KMS-11 (cell line): Measurements from ENCODE around the gene IL11.

Experiments
- H2AFZ ChIP-seq: fragments of 200-600 bp; sonication (generic); 2 replicates; pipeline ENCODE4 v1.6.1; 2016; ENCODE audit warnings: antibody characterized with exemption, mixed run types, low read depth
- H3K27ac ChIP-seq: fragments of 200-600 bp; sonication (generic); 2 replicates; pipeline ENCODE4 v1.6.1; 2016; ENCODE audit warnings: mild to moderate bottlenecking, mixed run types
- H3K27me3 ChIP-seq: fragments of 200-600 bp; sonication (generic); 2 replicates; pipeline ENCODE4 v1.6.1; 2017; ENCODE audit warnings: mild to moderate bottlenecking, low read depth, mixed run types, moderate library complexity; ENCODE audit not compliant: insufficient read depth
- H3K36me3 ChIP-seq: fragments of 200-600 bp; sonication (generic); 2 replicates; pipeline ENCODE4 v1.6.1; 2017; ENCODE audit warnings: mild to moderate bottlenecking, mixed run types; ENCODE audit not compliant: insufficient read depth
- H3K4me1 ChIP-seq: fragments of 200-600 bp; sonication (generic); 2 replicates; pipeline ENCODE4 v1.6.1; 2016; ENCODE audit warnings: mild to moderate bottlenecking, low read depth, mixed run types; ENCODE audit not compliant: poor library complexity, severe bottlenecking
- H3K4me2 ChIP-seq: fragments of 200-600 bp; sonication (generic); 2 replicates; pipeline ENCODE4 v1.7.0; 2016; ENCODE audit warnings: mild to moderate bottlenecking, mixed run types
- H3K4me3 ChIP-seq: fragments of 200-600 bp; sonication (generic); IDR thresholded peaks from 2 replicates; pipeline ENCODE4 v1.6.1; 2017; ENCODE audit warnings: low read depth, low read length, mixed read lengths; ENCODE audit not compliant: insufficient read depth
- H3K79me2 ChIP-seq: fragments of 200-600 bp; sonication (generic); 2 replicates; pipeline ENCODE4 v1.6.1; 2016; ENCODE audit warnings: low read depth, mixed run types; ENCODE audit not compliant: insufficient read depth
- H3K9ac ChIP-seq: fragments of 200-600 bp; sonication (generic); 2 replicates; pipeline ENCODE4 v1.6.1; 2016; ENCODE audit warnings: mild to moderate bottlenecking, mixed run types
- H4K20me1 ChIP-seq: fragments of 200-600 bp; sonication (generic); 2 replicates; pipeline ENCODE4 v1.6.1; 2016; ENCODE audit warnings: mild to moderate bottlenecking, mixed run types; ENCODE audit not compliant: insufficient read depth
- TF ChIP-seq, protein P1 (sequence below): fragments of 200-600 bp; sonication (generic); conservative IDR thresholded peaks from 2 replicates; pipeline ENCODE4 v1.6.1; 2017; ENCODE audit warnings: low read depth, mild to moderate bottlenecking, antibody characterized with exemption, low read length, moderate library complexity, mixed read lengths

IL11 gene

DNA sequence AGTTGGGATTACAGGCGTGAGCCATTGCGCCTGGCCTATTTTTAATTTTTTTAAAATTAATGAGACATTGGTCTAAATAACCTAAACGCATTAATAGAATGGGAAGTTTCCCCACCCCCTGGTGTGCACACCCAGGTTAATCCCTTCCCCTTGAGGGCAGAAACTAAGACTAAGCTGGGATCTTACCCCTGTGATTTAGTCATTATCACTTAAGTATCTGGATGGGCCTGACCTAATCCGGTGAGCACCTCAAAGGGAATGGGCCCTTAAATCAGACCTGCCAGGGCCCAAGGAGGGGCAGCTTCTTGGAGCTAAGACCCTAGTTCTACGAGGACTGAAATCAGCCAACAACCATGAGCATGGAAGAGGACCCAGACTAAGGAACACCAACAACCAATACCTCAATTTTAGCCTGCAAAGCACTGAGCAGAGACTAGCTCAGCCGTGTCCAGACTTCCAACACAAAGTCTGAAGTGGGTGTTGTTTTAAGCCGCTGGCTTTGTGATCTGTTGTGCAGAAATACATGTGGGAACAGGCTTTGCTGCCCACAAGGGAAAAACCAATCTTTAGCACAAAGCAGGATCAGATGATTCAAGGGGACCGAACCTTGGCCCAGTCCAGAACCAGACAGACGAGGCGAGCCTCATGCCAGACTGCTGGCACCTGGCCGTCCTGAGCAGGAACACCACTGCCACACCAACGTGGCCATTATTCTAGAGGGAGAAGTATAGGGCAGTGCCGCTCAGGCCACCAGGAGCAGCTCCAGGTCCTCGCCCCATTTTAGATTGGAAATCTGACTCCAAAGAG lies 30.2 kb upstream of the IL11 start:
- Histone ChIP-seq H3K36me3 (peaks cover 19% of the 10 kb centered on the region; the same call in 1 of the 2 replicates), H3K27ac (no peak overlapping the region)

DNA sequence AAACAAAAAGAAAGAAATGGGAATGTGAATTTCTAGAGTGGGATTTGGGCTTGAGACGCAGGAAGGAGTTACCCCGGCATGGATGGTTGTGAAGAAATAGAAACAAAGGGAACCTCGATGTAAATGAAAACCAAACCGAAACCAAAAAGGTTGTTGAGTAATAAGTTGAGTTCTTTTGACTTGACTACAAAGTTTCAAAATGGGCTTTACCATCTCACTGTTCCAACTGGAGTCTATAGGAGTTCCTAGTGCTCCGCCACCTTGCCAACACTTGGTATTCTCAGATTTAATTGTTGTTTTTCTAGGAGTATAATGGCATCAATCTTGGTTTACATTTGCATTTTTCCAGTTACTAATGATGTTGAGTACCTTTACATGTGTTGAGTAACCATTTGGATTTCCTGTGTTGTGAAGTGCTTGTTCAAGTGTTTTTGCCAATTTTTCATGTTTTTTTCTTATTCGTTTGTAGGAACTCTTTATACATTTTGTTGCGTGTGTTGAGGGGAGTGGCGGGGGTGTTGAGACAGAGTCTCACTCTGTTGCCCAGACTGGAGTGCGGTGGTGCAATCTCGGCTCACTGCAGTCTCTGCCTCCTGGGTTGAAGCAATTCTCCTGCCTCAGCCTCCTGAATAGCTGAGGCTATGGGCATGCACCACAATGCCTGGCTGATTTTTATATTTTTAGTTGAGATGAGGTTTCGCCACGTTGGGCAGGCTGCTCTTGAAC lies 28.1 kb upstream of the IL11 start:
- Histone ChIP-seq H3K9ac (no peak overlapping the region), H3K27me3 (no peaks in the 10 kb centered on the region), H3K27ac (no peak overlapping the region), H2AFZ (no peak overlapping the region), H4K20me1 (peaks cover 10% of the 10 kb centered on the region; the same call in 1 of the 2 replicates), H3K4me3 (no peak overlapping the region), H3K4me2 (no peak overlapping the region), H3K4me1 (no peaks in the 10 kb centered on the region), H3K79me2 (peaks cover 7% of the 10 kb centered on the region), H3K36me3 (peaks cover 9% of the 10 kb centered on the region; the same call in 1 of the 2 replicates)
- TF ChIP-seq, protein P1, sequence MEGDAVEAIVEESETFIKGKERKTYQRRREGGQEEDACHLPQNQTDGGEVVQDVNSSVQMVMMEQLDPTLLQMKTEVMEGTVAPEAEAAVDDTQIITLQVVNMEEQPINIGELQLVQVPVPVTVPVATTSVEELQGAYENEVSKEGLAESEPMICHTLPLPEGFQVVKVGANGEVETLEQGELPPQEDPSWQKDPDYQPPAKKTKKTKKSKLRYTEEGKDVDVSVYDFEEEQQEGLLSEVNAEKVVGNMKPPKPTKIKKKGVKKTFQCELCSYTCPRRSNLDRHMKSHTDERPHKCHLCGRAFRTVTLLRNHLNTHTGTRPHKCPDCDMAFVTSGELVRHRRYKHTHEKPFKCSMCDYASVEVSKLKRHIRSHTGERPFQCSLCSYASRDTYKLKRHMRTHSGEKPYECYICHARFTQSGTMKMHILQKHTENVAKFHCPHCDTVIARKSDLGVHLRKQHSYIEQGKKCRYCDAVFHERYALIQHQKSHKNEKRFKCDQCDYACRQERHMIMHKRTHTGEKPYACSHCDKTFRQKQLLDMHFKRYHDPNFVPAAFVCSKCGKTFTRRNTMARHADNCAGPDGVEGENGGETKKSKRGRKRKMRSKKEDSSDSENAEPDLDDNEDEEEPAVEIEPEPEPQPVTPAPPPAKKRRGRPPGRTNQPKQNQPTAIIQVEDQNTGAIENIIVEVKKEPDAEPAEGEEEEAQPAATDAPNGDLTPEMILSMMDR: no peak

More for the DNA sequence above, 30.2 kb upstream of the IL11 start:
- Histone ChIP-seq H3K9ac (no peak overlapping the region), H3K4me2 (no peak overlapping the region), H3K4me1 (peaks cover 4% of the 10 kb centered on the region), H3K4me3 (no peak overlapping the region), H2AFZ (no peak overlapping the region), H3K79me2 (peaks cover 27% of the 10 kb centered on the region), H3K27me3 (no peaks in the 10 kb centered on the region), H4K20me1 (peaks cover 10% of the 10 kb centered on the region; the same call in 1 of the 2 replicates)
- TF ChIP-seq, protein P1: no peak

DNA sequence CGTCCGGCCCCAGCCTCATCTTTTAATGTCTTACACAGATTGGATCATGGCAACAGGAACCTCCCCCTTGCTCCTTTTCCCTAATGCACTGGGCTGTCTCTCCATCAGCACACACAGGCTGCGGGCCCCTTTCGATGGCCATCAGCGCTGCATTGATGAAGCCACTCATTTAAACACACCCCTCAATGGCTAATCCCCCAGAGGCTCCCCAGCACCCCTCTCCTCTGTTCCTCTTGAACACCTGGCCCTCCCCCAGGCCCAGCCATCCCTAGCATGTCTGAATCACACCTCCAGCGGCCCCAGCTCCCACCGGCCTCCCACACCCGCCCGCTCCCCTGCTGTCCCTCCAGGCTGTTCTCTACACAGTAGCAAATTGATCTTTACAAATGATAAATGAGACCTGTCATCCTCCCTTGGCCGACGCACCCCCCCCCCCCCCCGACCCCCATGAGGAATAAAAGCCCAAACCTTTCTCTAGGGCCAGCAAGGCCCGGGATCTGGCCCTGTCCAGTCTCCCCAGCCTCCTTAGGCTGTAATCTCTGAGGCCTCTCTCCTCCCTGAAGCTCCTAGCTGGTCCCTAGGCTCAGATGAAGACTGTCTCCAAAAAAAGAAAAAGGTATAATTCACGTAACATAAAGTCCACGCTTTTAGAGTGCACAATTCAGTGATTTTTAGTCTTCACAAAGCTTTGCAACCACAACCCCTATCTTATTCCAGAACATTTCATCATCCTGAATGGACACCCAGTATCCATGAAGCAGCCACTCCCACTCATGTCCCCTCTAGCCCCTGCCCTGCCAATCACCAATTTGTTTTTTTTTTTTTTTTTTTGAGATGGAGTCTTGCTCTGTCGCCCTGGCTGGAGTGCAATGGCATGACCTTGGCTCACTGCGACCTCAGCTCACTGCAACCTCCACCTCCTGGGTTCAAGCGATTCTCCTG lies 22.8 kb upstream of the IL11 start:
- peaks cover 9% of the 10 kb centered on the region; the same call in 1 of the 2 replicates for H3K79me2 ChIP-seq
- no peak overlapping the region for H3K4me2 ChIP-seq
- no peaks in the 10 kb centered on the region for H3K27me3 ChIP-seq
- no peak overlapping the region for H3K4me3 ChIP-seq
- H3K9ac ChIP-seq: no peak overlapping the region
- no peak overlapping the region for H3K27ac ChIP-seq
- H2AFZ ChIP-seq: no peak overlapping the region
- H4K20me1 ChIP-seq: peaks cover 18% of the 10 kb centered on the region
- peaks cover 8% of the 10 kb centered on the region for H3K4me1 ChIP-seq
- peaks cover under 1% of the 10 kb centered on the region; the same call in 1 of the 2 replicates for H3K36me3 ChIP-seq
- TF ChIP-seq, protein P1: no peak
